ENCODE measurements around the gene BPIFB3.

BPIFB3 gene, protein sequence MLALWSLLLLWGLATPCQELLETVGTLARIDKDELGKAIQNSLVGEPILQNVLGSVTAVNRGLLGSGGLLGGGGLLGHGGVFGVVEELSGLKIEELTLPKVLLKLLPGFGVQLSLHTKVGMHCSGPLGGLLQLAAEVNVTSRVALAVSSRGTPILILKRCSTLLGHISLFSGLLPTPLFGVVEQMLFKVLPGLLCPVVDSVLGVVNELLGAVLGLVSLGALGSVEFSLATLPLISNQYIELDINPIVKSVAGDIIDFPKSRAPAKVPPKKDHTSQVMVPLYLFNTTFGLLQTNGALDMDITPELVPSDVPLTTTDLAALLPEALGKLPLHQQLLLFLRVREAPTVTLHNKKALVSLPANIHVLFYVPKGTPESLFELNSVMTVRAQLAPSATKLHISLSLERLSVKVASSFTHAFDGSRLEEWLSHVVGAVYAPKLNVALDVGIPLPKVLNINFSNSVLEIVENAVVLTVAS

DNA sequence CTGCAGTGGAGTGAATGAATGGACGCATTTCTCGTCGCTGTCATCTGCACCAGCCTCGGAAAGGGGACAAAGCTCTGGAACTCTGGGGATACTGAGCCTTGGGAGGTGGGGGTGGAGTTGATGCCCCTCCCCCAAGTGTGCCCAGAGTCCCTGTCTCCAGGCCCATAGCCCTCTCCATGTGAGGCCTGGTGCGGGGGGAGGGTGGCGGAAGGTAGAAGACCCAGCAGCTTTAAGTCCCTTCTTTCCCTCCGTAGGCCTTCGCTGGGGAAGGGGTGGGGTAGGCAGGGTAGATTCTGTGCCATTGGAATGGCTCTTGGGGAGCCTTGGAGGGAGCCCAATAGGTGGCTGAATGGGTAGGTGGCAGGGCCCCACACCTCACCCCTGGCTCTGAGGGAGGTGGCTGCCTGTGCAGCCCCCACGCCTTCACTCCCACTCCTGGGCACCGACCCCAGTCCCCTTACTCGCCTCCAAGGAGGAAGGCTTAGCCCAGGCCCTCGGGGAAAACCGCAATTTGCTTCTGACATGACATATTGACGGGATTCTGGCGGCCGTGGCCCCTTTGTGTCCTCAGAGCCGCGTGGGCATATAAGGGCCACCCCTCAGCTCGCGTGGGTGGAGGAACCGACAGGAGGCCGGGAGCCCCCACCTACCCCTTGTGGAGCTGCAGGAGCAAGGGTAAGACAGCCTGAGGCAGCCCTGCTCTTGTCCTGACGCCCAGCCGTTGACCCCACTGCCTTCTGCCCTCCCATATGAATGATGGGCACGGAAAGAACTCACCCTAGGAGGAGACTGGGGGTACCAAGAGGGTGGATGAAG is at the start of gene BPIFB3:
TSS of gene BPIFB3 (plus strand) at position 613 of the 816 bp plus-strand sequence. CDS start 1,533 bp downstream, outside the sequence.
- Histone ChIP-seq H3K27ac (ENCODE audit: low read depth, low read length) (no peak within 1 kb of the TSS), H3K4me1 (ENCODE audit: control insufficient read depth, insufficient read depth, low read length) (no peaks in the 10 kb centered on the region), H3K27me3 (ENCODE audit: control insufficient read depth, insufficient read depth, low read length) (no peaks in the 10 kb centered on the region), H3K4me3 (ENCODE audit: low read length) (no peak within 1 kb of the TSS), H3K9ac (ENCODE audit: low read length) (no peak within 1 kb of the TSS), H3K36me3 (ENCODE audit: control insufficient read depth, insufficient read depth, low read length) (no peaks in the 10 kb centered on the region)

GRCh38 chr20:33004141-33004751 is 49.5 kb upstream of the BPIFB3 start, which contains the start of gene SUN5:
Gene SUN5 (minus strand): TSS chr20:33004433. CDS start chr20:33004340, 93 bp downstream.
- Histone ChIP-seq H3K36me3 (ENCODE audit: control insufficient read depth, insufficient read depth, low read length) (no peaks in the 10 kb centered on the region), H3K4me3 (ENCODE audit: low read length) (no peak within 1 kb of the TSS), H3K4me1 (ENCODE audit: control insufficient read depth, insufficient read depth, low read length) (no peaks in the 10 kb centered on the region), H3K9ac (ENCODE audit: low read length) (no peak within 1 kb of the TSS), H3K27me3 (ENCODE audit: control insufficient read depth, insufficient read depth, low read length) (no peaks in the 10 kb centered on the region), H3K27ac (ENCODE audit: low read depth, low read length) (no peak within 1 kb of the TSS)

- no peaks in the 10 kb centered on the region for H3K36me3 ChIP-seq (ENCODE audit: control insufficient read depth, insufficient read depth, low read length)
Measured at GRCh38 chr20:33005132-33005566, 48.6 kb upstream of the BPIFB3 start.

DNA sequence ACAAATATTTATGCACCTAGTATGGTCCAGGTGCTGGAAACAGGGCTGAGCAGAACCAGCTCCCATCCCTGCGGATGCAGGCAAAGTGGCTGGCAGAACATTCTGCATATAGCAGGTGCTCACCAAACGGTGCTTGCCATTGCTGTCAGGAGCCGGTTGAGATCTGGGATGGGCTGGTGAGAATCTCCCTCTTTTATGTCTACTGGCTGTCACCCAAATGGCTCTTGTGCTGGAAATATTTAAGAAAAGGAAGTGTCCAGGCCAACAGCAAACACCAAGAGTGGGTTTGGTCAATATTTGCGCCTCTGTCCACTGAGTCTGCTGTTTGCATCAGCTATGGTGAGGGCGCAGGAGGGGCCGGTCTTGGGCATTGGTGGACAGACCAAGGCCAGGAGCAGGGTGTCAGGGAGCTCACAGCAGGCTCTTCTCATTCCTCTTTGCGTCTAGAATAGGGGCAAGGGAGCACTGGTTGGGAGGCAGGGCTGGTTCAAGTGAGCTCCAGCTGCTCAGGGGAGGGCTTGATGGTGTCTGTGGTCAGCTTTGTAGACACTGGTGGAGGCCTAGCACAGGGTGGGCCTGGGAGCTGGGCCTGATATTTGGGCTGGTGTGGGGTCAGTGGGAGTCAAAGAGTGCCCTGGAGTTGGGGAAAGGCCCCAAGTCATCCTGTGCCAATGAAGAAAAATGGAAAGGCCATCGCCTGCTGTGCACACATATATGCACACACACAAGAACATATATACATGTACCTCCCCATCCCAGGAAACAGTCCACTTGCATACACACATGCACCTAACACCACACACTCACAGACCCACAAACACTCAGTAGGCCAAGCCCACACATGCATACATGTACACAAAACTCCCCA is 47.6 kb upstream of the BPIFB3 start:
- Histone ChIP-seq H3K36me3 (ENCODE audit: control insufficient read depth, insufficient read depth, low read length) (no peaks in the 10 kb centered on the region), H3K4me3 (ENCODE audit: low read length) (no peak overlapping the region), H3K27me3 (ENCODE audit: control insufficient read depth, insufficient read depth, low read length) (no peaks in the 10 kb centered on the region), H3K4me1 (ENCODE audit: control insufficient read depth, insufficient read depth, low read length) (no peaks in the 10 kb centered on the region), H3K9ac (ENCODE audit: low read length) (no peak overlapping the region), H3K27ac (ENCODE audit: low read depth, low read length) (no peak overlapping the region)

More at GRCh38 chr20:33005132-33005566, 48.6 kb upstream of the BPIFB3 start:
- Histone ChIP-seq H3K9ac (ENCODE audit: low read length) (no peak overlapping the region), H3K4me3 (ENCODE audit: low read length) (no peak overlapping the region), H3K4me1 (ENCODE audit: control insufficient read depth, insufficient read depth, low read length) (no peaks in the 10 kb centered on the region), H3K27me3 (ENCODE audit: control insufficient read depth, insufficient read depth, low read length) (no peaks in the 10 kb centered on the region), H3K27ac (ENCODE audit: low read depth, low read length) (no peak overlapping the region)

DNA sequence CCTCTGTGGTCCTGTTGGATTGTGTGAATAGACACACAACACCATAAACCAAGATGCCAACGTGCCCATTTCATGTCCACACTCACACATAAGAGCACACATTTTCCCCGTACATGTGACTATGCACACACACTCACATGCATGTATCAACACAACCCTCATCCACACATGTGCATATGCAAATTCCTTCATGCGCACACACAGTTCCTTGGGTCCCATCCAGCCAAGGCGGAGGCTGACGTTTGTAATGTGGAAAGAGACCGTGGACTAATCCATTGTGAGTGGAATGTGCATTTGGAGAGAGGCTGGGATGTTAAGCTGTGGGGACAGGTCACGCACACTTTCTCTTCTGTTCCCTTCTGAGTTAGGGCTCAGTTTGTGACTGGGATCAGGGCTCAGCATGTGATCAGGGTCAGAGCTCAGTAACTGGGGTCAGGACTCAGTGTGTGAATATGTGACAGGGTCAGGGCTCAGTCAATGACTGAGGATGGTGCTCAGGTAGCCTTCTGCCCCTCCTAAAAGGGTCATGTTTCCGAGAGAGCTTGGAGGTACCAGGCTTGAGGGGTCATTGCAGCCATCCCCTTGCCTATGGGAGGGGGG is 46.8 kb upstream of the BPIFB3 start:
- H3K27ac ChIP-seq (ENCODE audit: low read depth, low read length): no peak overlapping the region
- H3K36me3 ChIP-seq (ENCODE audit: control insufficient read depth, insufficient read depth, low read length): no peaks in the 10 kb centered on the region
- H3K9ac ChIP-seq (ENCODE audit: low read length): no peak overlapping the region
- no peaks in the 10 kb centered on the region for H3K27me3 ChIP-seq (ENCODE audit: control insufficient read depth, insufficient read depth, low read length)
- H3K4me1 ChIP-seq (ENCODE audit: control insufficient read depth, insufficient read depth, low read length): no peaks in the 10 kb centered on the region
- H3K4me3 ChIP-seq (ENCODE audit: low read length): no peak overlapping the region

DNA sequence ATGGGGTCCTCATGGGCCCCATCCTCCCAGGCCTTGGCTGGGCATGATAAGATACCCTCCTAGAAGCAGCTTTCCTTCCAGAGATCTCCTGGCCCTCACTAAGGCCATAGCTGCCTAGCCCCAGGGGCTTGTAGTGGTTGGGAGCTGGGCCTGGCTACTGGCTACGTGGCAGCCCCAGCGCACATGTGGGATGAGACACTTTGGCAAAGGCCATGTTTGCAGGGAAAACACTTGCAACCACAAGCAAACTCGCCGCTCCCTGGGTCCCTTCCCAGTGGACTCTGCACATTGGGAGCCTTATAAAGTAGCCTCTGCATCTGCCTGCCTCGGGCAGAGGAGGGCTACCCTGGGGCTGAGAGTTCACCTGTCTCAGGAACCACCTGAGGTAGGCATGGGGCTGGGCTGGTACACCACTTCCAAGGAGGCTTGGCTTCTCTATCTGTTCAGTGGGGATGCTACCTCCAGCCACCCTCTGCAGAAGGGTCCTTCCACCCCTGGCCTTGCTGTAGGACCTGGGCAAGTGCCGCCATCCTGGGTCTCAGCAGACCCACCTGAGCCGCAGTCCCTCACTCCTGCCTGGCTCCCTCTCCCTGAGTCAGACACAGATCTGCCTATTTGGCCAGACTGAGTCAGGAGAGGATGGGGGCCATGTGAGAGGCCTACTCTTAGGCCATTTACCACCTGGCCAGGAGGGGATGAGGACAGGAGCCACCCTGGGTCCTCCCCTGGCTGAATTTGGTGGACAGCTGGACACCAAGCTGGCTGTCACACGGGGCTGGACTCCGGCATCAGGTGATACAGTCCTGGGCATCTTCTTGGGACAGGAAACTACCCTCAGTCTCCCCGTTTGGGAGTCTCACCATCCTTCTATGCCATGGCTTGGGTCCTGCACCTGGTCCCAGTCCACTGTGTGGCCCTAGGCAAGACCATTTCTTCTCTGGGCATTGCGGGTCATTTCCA is 46.0 kb upstream of the BPIFB3 start, which contains the start of gene BPIFB2:
TSS of gene BPIFB2 (plus strand) at position 329 of the 960 bp plus-strand sequence. CDS start 871 bp downstream, outside the sequence.
- Histone ChIP-seq H3K27me3 (ENCODE audit: control insufficient read depth, insufficient read depth, low read length) (no peaks in the 10 kb centered on the region), H3K4me3 (ENCODE audit: low read length) (no peak within 1 kb of the TSS), H3K27ac (ENCODE audit: low read depth, low read length) (no peak within 1 kb of the TSS), H3K4me1 (ENCODE audit: control insufficient read depth, insufficient read depth, low read length) (no peaks in the 10 kb centered on the region), H3K36me3 (ENCODE audit: control insufficient read depth, insufficient read depth, low read length) (no peaks in the 10 kb centered on the region), H3K9ac (ENCODE audit: low read length) (no peak within 1 kb of the TSS)

DNA sequence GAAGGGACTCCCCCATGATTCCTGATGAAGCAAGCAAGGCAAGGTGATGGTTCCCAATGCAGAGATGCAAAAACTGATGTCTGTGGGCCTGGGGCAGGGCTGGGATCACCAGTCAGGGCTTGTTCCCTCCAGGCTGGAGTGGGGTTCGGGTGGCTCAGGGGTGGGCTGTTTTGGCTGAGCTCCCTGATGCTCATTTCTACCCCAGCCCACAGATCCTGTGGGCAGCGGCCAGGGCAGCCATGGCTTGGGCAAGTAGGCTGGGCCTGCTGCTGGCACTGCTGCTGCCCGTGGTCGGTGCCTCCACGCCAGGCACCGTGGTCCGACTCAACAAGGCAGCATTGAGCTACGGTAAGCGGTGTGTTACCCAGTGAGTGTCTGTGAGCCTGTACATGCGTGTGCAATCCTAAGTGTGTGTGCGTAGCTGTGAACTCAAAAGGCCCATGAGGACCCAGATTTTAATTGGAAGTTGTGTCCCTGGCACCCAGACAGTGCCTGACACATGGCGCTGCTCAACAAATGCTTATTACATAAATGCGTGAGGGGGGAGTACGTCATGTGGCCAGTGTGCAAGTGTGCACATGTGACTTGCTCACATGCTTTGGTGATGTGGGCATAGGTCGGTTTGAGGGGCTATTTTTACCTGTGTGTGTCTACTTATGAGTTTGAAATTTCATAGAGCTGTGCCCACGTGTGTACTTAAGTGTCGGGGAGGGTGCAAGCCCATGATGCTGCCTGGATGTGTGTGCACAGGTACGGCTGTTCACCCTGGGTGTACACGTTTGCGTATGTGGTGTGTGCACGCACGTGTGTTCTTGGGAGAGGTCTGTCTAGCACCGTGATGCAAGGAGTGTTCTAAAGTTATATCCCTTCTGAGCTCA is 45.1 kb upstream of the BPIFB3 start:
- H3K4me3 ChIP-seq (ENCODE audit: low read length): no peak overlapping the region
- H3K27me3 ChIP-seq (ENCODE audit: control insufficient read depth, insufficient read depth, low read length): no peaks in the 10 kb centered on the region
- no peaks in the 10 kb centered on the region for H3K36me3 ChIP-seq (ENCODE audit: control insufficient read depth, insufficient read depth, low read length)
- H3K4me1 ChIP-seq (ENCODE audit: control insufficient read depth, insufficient read depth, low read length): no peaks in the 10 kb centered on the region
- H3K9ac ChIP-seq (ENCODE audit: low read length): no peak overlapping the region
- no peak overlapping the region for H3K27ac ChIP-seq (ENCODE audit: low read depth, low read length)

GRCh38 chr20:33009214-33010132 is 44.2 kb upstream of the BPIFB3 start:
- Histone ChIP-seq H3K36me3 (ENCODE audit: control insufficient read depth, insufficient read depth, low read length) (no peaks in the 10 kb centered on the region), H3K4me1 (ENCODE audit: control insufficient read depth, insufficient read depth, low read length) (no peaks in the 10 kb centered on the region), H3K9ac (ENCODE audit: low read length) (no peak overlapping the region), H3K27ac (ENCODE audit: low read depth, low read length) (no peak overlapping the region), H3K27me3 (ENCODE audit: control insufficient read depth, insufficient read depth, low read length) (no peaks in the 10 kb centered on the region), H3K4me3 (ENCODE audit: low read length) (no peak overlapping the region)

GRCh38 chr20:33010133-33010504 is 43.6 kb upstream of the BPIFB3 start:
- Histone ChIP-seq H3K27me3 (ENCODE audit: control insufficient read depth, insufficient read depth, low read length) (no peaks in the 10 kb centered on the region), H3K9ac (ENCODE audit: low read length) (no peak overlapping the region), H3K27ac (ENCODE audit: low read depth, low read length) (no peak overlapping the region), H3K4me1 (ENCODE audit: control insufficient read depth, insufficient read depth, low read length) (no peaks in the 10 kb centered on the region), H3K36me3 (ENCODE audit: control insufficient read depth, insufficient read depth, low read length) (no peaks in the 10 kb centered on the region), H3K4me3 (ENCODE audit: low read length) (no peak overlapping the region)

Measured in rectal smooth muscle tissue (tissue), 1 donor.